ENCODE results near the gene PLXNA4.

Gene PLXNA4

GRCh38 chr7:132578826-132579225, 2.6 kb upstream of the PLXNA4 start:
- TF ChIP-seq GATA3 (IDR thresholded peaks at IDR 0.05; ENCODE audit: low read depth, low read length) (no peak), GATA2 (IDR thresholded peaks at IDR 0.05; ENCODE audit: low read depth, low read length) (no peak)

- TF ChIP-seq GATA2 (IDR thresholded peaks at IDR 0.05; ENCODE audit: low read depth, low read length): no peak
- TF ChIP-seq GATA3 (IDR thresholded peaks at IDR 0.05; ENCODE audit: low read depth, low read length): no peak
Observed at GRCh38 chr7:132578050-132578370, 1.7 kb upstream of the PLXNA4 start.

- TF ChIP-seq GATA2 (IDR thresholded peaks at IDR 0.05; ENCODE audit: low read depth, low read length): no peak
- no peak for TF ChIP-seq GATA3 (IDR thresholded peaks at IDR 0.05; ENCODE audit: low read depth, low read length)
Observed at GRCh38 chr7:132577206-132578049, 1.2 kb upstream of the PLXNA4 start.

- no peak for TF ChIP-seq GATA3 (IDR thresholded peaks at IDR 0.05; ENCODE audit: low read depth, low read length)
- TF ChIP-seq GATA2 (IDR thresholded peaks at IDR 0.05; ENCODE audit: low read depth, low read length): no peak
Observed at GRCh38 chr7:132576721-132577085, 433 bp upstream of the PLXNA4 start.

- TF ChIP-seq GATA2 (IDR thresholded peaks at IDR 0.05; ENCODE audit: low read depth, low read length): no peak
- no peak for TF ChIP-seq GATA3 (IDR thresholded peaks at IDR 0.05; ENCODE audit: low read depth, low read length)
Observed at GRCh38 chr7:132575419-132575981, 770 bp downstream of the PLXNA4 start.

GRCh38 chr7:132574223-132574622, 2.0 kb downstream of the PLXNA4 start:
- TF ChIP-seq GATA2 (IDR thresholded peaks at IDR 0.05; ENCODE audit: low read depth, low read length): no peak
- no peak for TF ChIP-seq GATA3 (IDR thresholded peaks at IDR 0.05; ENCODE audit: low read depth, low read length)

- TF ChIP-seq GATA2 (IDR thresholded peaks at IDR 0.05; ENCODE audit: low read depth, low read length) (no peak), GATA3 (IDR thresholded peaks at IDR 0.05; ENCODE audit: low read depth, low read length) (no peak)
Observed at GRCh38 chr7:132573251-132573955, 2.9 kb downstream of the PLXNA4 start.

GRCh38 chr7:132572526-132572925, 3.7 kb downstream of the PLXNA4 start:
- TF ChIP-seq GATA2 (IDR thresholded peaks at IDR 0.05; ENCODE audit: low read depth, low read length) (no peak), GATA3 (IDR thresholded peaks at IDR 0.05; ENCODE audit: low read depth, low read length) (no peak)

GRCh38 chr7:132571970-132572369, 4.3 kb downstream of the PLXNA4 start:
- TF ChIP-seq GATA2 (IDR thresholded peaks at IDR 0.05; ENCODE audit: low read depth, low read length) (no peak), GATA3 (IDR thresholded peaks at IDR 0.05; ENCODE audit: low read depth, low read length) (no peak)

GRCh38 chr7:132569884-132570614, 6.2 kb downstream of the PLXNA4 start:
- TF ChIP-seq GATA3 (IDR thresholded peaks at IDR 0.05; ENCODE audit: low read depth, low read length) (no peak), GATA2 (IDR thresholded peaks at IDR 0.05; ENCODE audit: low read depth, low read length) (no peak)

- TF ChIP-seq GATA2 (IDR thresholded peaks at IDR 0.05; ENCODE audit: low read depth, low read length): no peak
- no peak for TF ChIP-seq GATA3 (IDR thresholded peaks at IDR 0.05; ENCODE audit: low read depth, low read length)
Observed at GRCh38 chr7:132568962-132569361, 7.3 kb downstream of the PLXNA4 start.

- TF ChIP-seq GATA2 (IDR thresholded peaks at IDR 0.05; ENCODE audit: low read depth, low read length): no peak
- no peak for TF ChIP-seq GATA3 (IDR thresholded peaks at IDR 0.05; ENCODE audit: low read depth, low read length)
Observed at GRCh38 chr7:132565885-132566284, 10.4 kb downstream of the PLXNA4 start.

GRCh38 chr7:132565441-132565840, 10.8 kb downstream of the PLXNA4 start:
- no peak for TF ChIP-seq GATA3 (IDR thresholded peaks at IDR 0.05; ENCODE audit: low read depth, low read length)
- no peak for TF ChIP-seq GATA2 (IDR thresholded peaks at IDR 0.05; ENCODE audit: low read depth, low read length)

- TF ChIP-seq GATA3 (IDR thresholded peaks at IDR 0.05; ENCODE audit: low read depth, low read length) (no peak), GATA2 (IDR thresholded peaks at IDR 0.05; ENCODE audit: low read depth, low read length) (no peak)
Observed at GRCh38 chr7:132564849-132565248, 11.4 kb downstream of the PLXNA4 start.

Data from SH-SY5Y (cell line).